ENCODE data around the gene ACAP3.

Gene ACAP3

GRCh38 chr1:1314678-1315335 lies 7.1 kb upstream of the ACAP3 start:
- DNase-seq (ENCODE audit: low read depth, low spot score) = no peak

GRCh38 chr1:1314237-1314586 lies 6.5 kb upstream of the ACAP3 start:
- DNase-seq (ENCODE audit: low read depth, low spot score) = no peak

GRCh38 chr1:1313500-1314236 lies 5.9 kb upstream of the ACAP3 start:
- no peak for DNase-seq (ENCODE audit: low read depth, low spot score)

- DNase-seq (ENCODE audit: low read depth, low spot score) = no peak
These were observed 5.0 kb upstream of the ACAP3 start for GRCh38 chr1:1312450-1313314.

GRCh38 chr1:1311107-1312104 lies 3.7 kb upstream of the ACAP3 start:
- DNase-seq (ENCODE audit: low read depth, low spot score) = no peak

- no peak for DNase-seq (ENCODE audit: low read depth, low spot score)
These were observed 2.8 kb upstream of the ACAP3 start for GRCh38 chr1:1310476-1311053.

GRCh38 chr1:1310109-1310385 lies 2.3 kb upstream of the ACAP3 start:
- DNase-seq (ENCODE audit: low read depth, low spot score) = no peak

- no peak for DNase-seq (ENCODE audit: low read depth, low spot score)
These were observed 1.8 kb upstream of the ACAP3 start for GRCh38 chr1:1309251-1310108.

- no peak for DNase-seq (ENCODE audit: low read depth, low spot score)
These were observed 1.1 kb upstream of the ACAP3 start for GRCh38 chr1:1308756-1309250.

GRCh38 chr1:1307261-1307922 lies 338 bp downstream of the ACAP3 start:
- DNase-seq (ENCODE audit: low read depth, low spot score) = no peak

- DNase-seq (ENCODE audit: low read depth, low spot score) = no peak
These were observed 969 bp downstream of the ACAP3 start for GRCh38 chr1:1306661-1307260.

- no peak for DNase-seq (ENCODE audit: low read depth, low spot score)
These were observed 1.6 kb downstream of the ACAP3 start for GRCh38 chr1:1306070-1306660.

- DNase-seq (ENCODE audit: low read depth, low spot score) = no peak
These were observed 2.2 kb downstream of the ACAP3 start for GRCh38 chr1:1305300-1306069.

- DNase-seq (ENCODE audit: low read depth, low spot score) = peak; percentile 35
These were observed 3.1 kb downstream of the ACAP3 start for GRCh38 chr1:1304331-1305299.

- DNase-seq (ENCODE audit: low read depth, low spot score) = no peak
These were observed 4.0 kb downstream of the ACAP3 start for GRCh38 chr1:1303736-1304135.

GRCh38 chr1:1302951-1303509 lies 4.7 kb downstream of the ACAP3 start:
- no peak for DNase-seq (ENCODE audit: low read depth, low spot score)
